HCT116 (cell line): ENCODE results near the gene HEBP1. TPM values are rescaled to one million over a fixed set of nuclear protein-coding genes. Genes with fewer than 3 reads are reported as not detected.

Experiments
- ATAC-seq: fragments of 200-7000 bp; cut with Tn5 transposase; 2 replicates; pipeline ENCODE4 v1.9.1; 2020; ENCODE audit warnings: mild to moderate bottlenecking, moderate library complexity
- BruUV-seq: library from RNA; stranded (reverse); fragments of 400-500 nt; replicated peaks from 2 replicates; lab custom pipeline; 2021; lab: Mats Ljungman, UMichigan
- CTCF ChIA-PET: fragments of 300-600 bp; sonication (Branson Sonifier 250); formaldehyde crosslinking; loops from one replicate; lab custom pipeline; 2021; ENCODE audit warnings: antibody characterized with exemption; lab: Charles Lee
- POLR2A ChIA-PET: fragments of 300-600, 350-600 bp; sonication (Branson Sonifier 250); formaldehyde crosslinking; loops from one replicate; lab custom pipeline; 2021; ENCODE audit warnings: antibody characterized with exemption; lab: Charles Lee
- RAD21 ChIA-PET, 2 experiments: fragments of 300-600 bp; sonication (Branson Sonifier 250); formaldehyde crosslinking; loops; one replicate each; lab custom pipeline; 2023; ENCODE audit warnings: low total read pairs in 2 of 2; ENCODE audit not compliant: uncharacterized antibody in 2 of 2, unreplicated experiment in 2 of 2, low non-redundant PET in 1 of 2; lab: Charles Lee
- DNase-seq: peaks from one replicate; pipeline ENCODE4 v3.0.0-alpha.2; 2010; ENCODE audit warnings: low read depth, low spot score
- H2AFZ ChIP-seq: fragments of 200-600 bp; shearing (Covaris generic), sonication (generic); 2 replicates; pipeline ENCODE4 v1.6.1; 2017; ENCODE audit warnings: low read depth, mixed run types, mixed read lengths, antibody characterized with exemption, low read length; ENCODE audit not compliant: poor library complexity, severe bottlenecking
- H3K27ac ChIP-seq: 2 replicates; pipeline ENCODE4 v1.5.1; 2012; ENCODE audit warnings: low read depth, low read length
- H3K27me3 ChIP-seq: fragments of 200-600 bp; sonication (generic); 2 replicates; pipeline ENCODE4 v1.6.1; 2016; ENCODE audit warnings: mixed run types, low read length, mixed read lengths; ENCODE audit not compliant: insufficient read depth
- H3K36me3 ChIP-seq, 2 experiments: fragments of 200-500 bp in 1 of 2; fragments of 200-600 bp in 1 of 2; sonication (Bioruptor generic) in 1 of 2; sonication (generic) in 1 of 2; 2 replicates each; pipeline versions ENCODE4 v1.5.1 to v1.6.1; 2014 to 2016; ENCODE audit warnings: low read length in 2 of 2, inconsistent platforms in 1 of 2, mixed read lengths in 1 of 2, mixed run types in 1 of 2; ENCODE audit not compliant: insufficient read depth in 2 of 2, control insufficient read depth in 1 of 2
- H3K4me1 ChIP-seq, 2 experiments: fragments of 200-600 bp in 1 of 2; sonication (generic) in 1 of 2; 2 replicates each; pipeline versions ENCODE4 v1.5.1 to v1.6.1; 2012 to 2017; ENCODE audit warnings: low read length in 2 of 2, inconsistent platforms in 1 of 2, mild to moderate bottlenecking in 1 of 2, mixed read lengths in 1 of 2, mixed run types in 1 of 2, moderate library complexity in 1 of 2; ENCODE audit not compliant: insufficient read depth in 2 of 2, control insufficient read depth in 1 of 2
- H3K4me2 ChIP-seq: fragments of 200-600 bp; sonication (generic); 2 replicates; pipeline ENCODE4 v1.6.1; 2017; ENCODE audit warnings: mixed run types, low read length, mixed read lengths
- H3K4me3 ChIP-seq, 2 experiments: fragments of 200-600 bp in 1 of 2; sonication (generic) in 1 of 2; replicated peaks in 1 of 2; 2 replicates each; pipeline ENCODE4 v1.5.1; 2011 to 2016; ENCODE audit warnings: low read length in 2 of 2, control low read depth in 1 of 2, low read depth in 1 of 2, mild to moderate bottlenecking in 1 of 2, mixed read lengths in 1 of 2, mixed run types in 1 of 2
- H3K79me2 ChIP-seq: fragments of 200-600 bp; sonication (generic); 2 replicates; pipeline ENCODE4 v1.6.1; 2017; ENCODE audit warnings: mild to moderate bottlenecking, mixed run types, low read length, moderate library complexity, mixed read lengths; ENCODE audit not compliant: insufficient read depth
- H3K9ac ChIP-seq: fragments of 200-600 bp; sonication (generic); 2 replicates; pipeline ENCODE4 v1.6.1; 2016; ENCODE audit warnings: low read length, mixed read lengths
- H3K9me2 ChIP-seq: fragments of 200-600 bp; sonication (generic), shearing (Covaris generic); 2 replicates; pipeline ENCODE4 v1.6.1; 2017; ENCODE audit warnings: mixed run types, mild to moderate bottlenecking, moderate library complexity; ENCODE audit not compliant: insufficient read depth
- H3K9me3 ChIP-seq, 2 experiments: fragments of 200-500 bp in 1 of 2; fragments of 200-600 bp in 1 of 2; sonication (Bioruptor generic) in 1 of 2; sonication (generic) in 1 of 2; 2 replicates each; pipeline ENCODE4 v1.6.1; 2014 to 2017; ENCODE audit warnings: low read length in 2 of 2, mixed read lengths in 2 of 2, inconsistent platforms in 1 of 2, low read depth in 1 of 2, mild to moderate bottlenecking in 1 of 2, mixed run types in 1 of 2, moderate library complexity in 1 of 2; ENCODE audit not compliant: control insufficient read depth in 1 of 2, insufficient read depth in 1 of 2
- H4K20me1 ChIP-seq: fragments of 200-600 bp; sonication (generic), shearing (Covaris generic); 2 replicates; pipeline ENCODE4 v1.6.1; 2017; ENCODE audit warnings: mixed run types, mild to moderate bottlenecking, moderate library complexity; ENCODE audit not compliant: insufficient read depth
- CBX3 ChIP-seq: IDR thresholded peaks from 2 replicates; pipeline ENCODE4 v1.6.1; 2012; ENCODE audit warnings: low read depth
- CTCF ChIP-seq, 3 experiments: fragments of 200-600 bp in 1 of 3; sonication (generic) in 1 of 3; IDR thresholded peaks in 2 of 3; conservative IDR thresholded peaks in 1 of 3; 2 replicates each; pipeline ENCODE4 v1.5.1; 2012 to 2017; ENCODE audit warnings: low read depth in 2 of 3, low read length in 2 of 3, antibody characterized with exemption in 1 of 3, borderline replicate concordance in 1 of 3, control low read depth in 1 of 3, mild to moderate bottlenecking in 1 of 3, mixed read lengths in 1 of 3, mixed run types in 1 of 3, moderate library complexity in 1 of 3; ENCODE audit not compliant: insufficient read depth in 1 of 3
- EGR1 ChIP-seq: IDR thresholded peaks from 2 replicates; pipeline ENCODE4 v1.6.1; 2012; ENCODE audit warnings: low read depth
- EZH2 ChIP-seq: fragments of 200-600 bp; sonication (generic); IDR thresholded peaks from 2 replicates; pipeline ENCODE4 v1.6.1; 2017; ENCODE audit warnings: antibody characterized with exemption, mixed run types
- FOSL1 ChIP-seq: IDR thresholded peaks from 2 replicates; pipeline ENCODE4 v1.6.1; 2012; ENCODE audit warnings: low read depth
- RAD21 ChIP-seq: IDR thresholded peaks from 2 replicates; pipeline ENCODE4 v1.6.1; 2012; ENCODE audit warnings: low read depth, mild to moderate bottlenecking
- SRF ChIP-seq: IDR thresholded peaks from 2 replicates; pipeline ENCODE4 v1.6.1; 2012; ENCODE audit warnings: low read depth
- ZFX ChIP-seq: fragments of 450-650 bp; IDR thresholded peaks from 2 replicates; pipeline ENCODE4 v1.6.1; 2017
- ZNF274 ChIP-seq: fragments of 200-500 bp; sonication (Bioruptor generic); IDR thresholded peaks from 2 replicates; pipeline ENCODE4 v1.6.1; 2014; ENCODE audit warnings: mild to moderate bottlenecking, low read depth, low read length, inconsistent platforms
- intact Hi-C: fragments of 100-400 bp; cut with micrococcal nuclease; formaldehyde crosslinking; loops from 2 replicates; pipeline ENCODE4 v1.10.0; 2022
- total RNA-seq: library from RNA; stranded (reverse); gene quantifications from one replicate; pipeline ENCODE4 v1.2.1, GENCODE V29; 2021; ENCODE audit not compliant: unreplicated experiment

Gene HEBP1
- total RNA-seq, 1 experiment from 2014 or later = 41.0 TPM

- intact Hi-C loops = loop anchor here (1.0 kb wide), 1 partner anchor 188 kb away; no protein-coding TSS in a partner anchor
- Histone ChIP-seq H3K36me3 (no peaks in the 10 kb centered on the region), H4K20me1 (no peaks in the 10 kb centered on the region), H3K27ac (no peak overlapping the region), H2AFZ (peak overlapping the region; percentile 75), H3K9me2 (no peaks in the 10 kb centered on the region), H3K4me1 (no peaks in the 10 kb centered on the region), H3K9ac (no peak overlapping the region), H3K27me3 (no peaks in the 10 kb centered on the region), H3K4me3 (no peak overlapping the region), H3K4me2 (no peak overlapping the region), H3K9me3 (no peaks in the 10 kb centered on the region), H3K79me2 (no peaks in the 10 kb centered on the region)
- DNase-seq = peak; percentile 28
- peak; percentile 87 for ATAC-seq
- ChIA-PET CTCF (interaction anchor here (1.2 to 2.6 kb wide), 6 partner anchors 10 to 1144 kb away, joined by 3 to 19 read pairs (median 6); no protein-coding TSS in a partner anchor), POLR2A (interaction anchor here (0.9 kb wide), 1 partner anchor 188 kb away, joined by 5 read pairs; no protein-coding TSS in a partner anchor), RAD21 (interaction anchor here (1.0 to 1.2 kb wide), 2 partner anchors 178 to 179 kb away, joined by 3 to 6 read pairs; no protein-coding TSS in a partner anchor)
- no TSS peak for BruUV-seq
- TF ChIP-seq CBX3 = no peak
- TF ChIP-seq EZH2 = no peak
- TF ChIP-seq RAD21 = peak; percentile 71
- TF ChIP-seq EGR1 = no peak
- TF ChIP-seq CTCF (IDR thresholded peaks at IDR 0.05 in 2 of 3, conservative IDR thresholded peaks at IDR 0.05 in 1 of 3; ENCODE audit: borderline replicate concordance in 1 of 3, insufficient read depth in 1 of 3, low read depth in 2 of 3, low read length in 2 of 3) = peak; percentile 46 to 58 (median 46); a peak in 5 of 6 replicates
Measured at GRCh38 chr12:13023811-13024530, 23.9 kb upstream of the HEBP1 start.

- H4K20me1 ChIP-seq = no peaks in the 10 kb centered on the region
- H3K79me2 ChIP-seq = no peaks in the 10 kb centered on the region
- no peaks in the 10 kb centered on the region for H3K36me3 ChIP-seq
- no peaks in the 10 kb centered on the region for H3K4me1 ChIP-seq
- no peaks in the 10 kb centered on the region for H3K9me2 ChIP-seq
- no peak for TF ChIP-seq EGR1
- no peak for TF ChIP-seq CTCF (IDR thresholded peaks at IDR 0.05 in 2 of 3, conservative IDR thresholded peaks at IDR 0.05 in 1 of 3; ENCODE audit: borderline replicate concordance in 1 of 3, insufficient read depth in 1 of 3, low read depth in 2 of 3, low read length in 2 of 3)
- no peak for TF ChIP-seq SRF
- TF ChIP-seq FOSL1 = no peak
- TF ChIP-seq ZFX = no peak
- TF ChIP-seq ZNF274 = no peak
- intact Hi-C loops = no loop called here
- no peak overlapping the region for H3K4me2 ChIP-seq
- H3K27me3 ChIP-seq = no peaks in the 10 kb centered on the region
- ChIA-PET POLR2A (no interaction called here), RAD21 (no interaction called here), CTCF (interaction anchor here (2.6 kb wide), 1 partner anchor 189 kb away, joined by 19 read pairs; no protein-coding TSS in a partner anchor)
- H3K27ac ChIP-seq = no peak overlapping the region
- no peak overlapping the region for H3K9ac ChIP-seq
- no peaks in the 10 kb centered on the region for H3K9me3 ChIP-seq
- H3K4me3 ChIP-seq = no peak overlapping the region
- DNase-seq = no peak
- no TSS peak for BruUV-seq
- no peak for ATAC-seq
- no peak overlapping the region for H2AFZ ChIP-seq
Measured at GRCh38 chr12:13022851-13023271, 22.8 kb upstream of the HEBP1 start.
